Measurements from ENCODE around the gene CTSZ. TPM values are rescaled to one million over a fixed set of nuclear protein-coding genes. Genes with fewer than 3 reads are reported as not detected.

The CTSZ gene
- total RNA-seq, 1 donor from 2014 or later: 278 TPM

DNA sequence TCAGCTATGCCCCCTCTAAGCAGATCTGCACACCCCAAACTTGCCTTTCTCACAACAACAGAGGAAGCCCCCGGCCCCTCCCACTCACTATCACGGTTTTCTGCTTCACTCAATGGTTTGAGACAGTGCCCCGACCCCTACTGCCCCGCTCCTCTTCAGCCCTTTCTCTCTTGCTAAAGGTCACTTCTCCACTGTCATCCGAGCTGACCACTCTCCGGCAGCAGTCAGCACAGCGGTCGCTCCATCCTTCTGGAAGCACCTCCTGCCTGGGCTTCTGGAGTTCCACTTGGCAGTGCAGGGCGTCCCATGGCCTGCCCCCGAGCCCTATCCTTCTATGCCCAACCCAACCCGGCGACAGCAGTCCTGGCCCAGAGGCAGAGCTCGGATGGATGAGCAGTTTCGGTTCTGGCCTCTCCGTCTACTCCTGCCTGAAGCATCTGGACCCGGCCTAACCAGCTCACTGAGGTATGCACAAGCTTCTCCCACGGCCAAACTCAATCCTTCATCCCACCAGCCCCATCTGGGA is 4.1 kb downstream of the CTSZ start:
- DNase-seq (no peak), ATAC-seq (ENCODE audit: low read depth) (no peak)
- peak overlapping the region; percentile 91 for H3K4me3 Mint-ChIP-seq
- peaks cover 72% of the 10 kb centered on the region for H3K36me3 Mint-ChIP-seq (ENCODE audit: low read depth)
- CTCF ChIA-PET: no interaction called here
- peak overlapping the region; percentile 99 for H3K27ac Mint-ChIP-seq
- no peaks in the 10 kb centered on the region for H3K27me3 Mint-ChIP-seq
- intact Hi-C loops (cut with micrococcal nuclease): loop anchor here (10.0 kb wide), 4 partner anchors 348 to 1518 kb away; partner anchors contain the start of genes RAB22A and STX16
- TF ChIP-seq, protein P1, sequence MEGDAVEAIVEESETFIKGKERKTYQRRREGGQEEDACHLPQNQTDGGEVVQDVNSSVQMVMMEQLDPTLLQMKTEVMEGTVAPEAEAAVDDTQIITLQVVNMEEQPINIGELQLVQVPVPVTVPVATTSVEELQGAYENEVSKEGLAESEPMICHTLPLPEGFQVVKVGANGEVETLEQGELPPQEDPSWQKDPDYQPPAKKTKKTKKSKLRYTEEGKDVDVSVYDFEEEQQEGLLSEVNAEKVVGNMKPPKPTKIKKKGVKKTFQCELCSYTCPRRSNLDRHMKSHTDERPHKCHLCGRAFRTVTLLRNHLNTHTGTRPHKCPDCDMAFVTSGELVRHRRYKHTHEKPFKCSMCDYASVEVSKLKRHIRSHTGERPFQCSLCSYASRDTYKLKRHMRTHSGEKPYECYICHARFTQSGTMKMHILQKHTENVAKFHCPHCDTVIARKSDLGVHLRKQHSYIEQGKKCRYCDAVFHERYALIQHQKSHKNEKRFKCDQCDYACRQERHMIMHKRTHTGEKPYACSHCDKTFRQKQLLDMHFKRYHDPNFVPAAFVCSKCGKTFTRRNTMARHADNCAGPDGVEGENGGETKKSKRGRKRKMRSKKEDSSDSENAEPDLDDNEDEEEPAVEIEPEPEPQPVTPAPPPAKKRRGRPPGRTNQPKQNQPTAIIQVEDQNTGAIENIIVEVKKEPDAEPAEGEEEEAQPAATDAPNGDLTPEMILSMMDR (IDR thresholded peaks at IDR 0.05): no peak
- H3K9me3 Mint-ChIP-seq: no peaks in the 10 kb centered on the region
- POLR2A ChIA-PET: interaction anchor here (3.3 to 5.1 kb wide), 4 partner anchors 9 to 40 kb away, joined by 14 to 88 read pairs (median 29); partner anchors contain the start of genes ATP5F1E, NELFCD and PRELID3B
- peaks cover 47% of the 10 kb centered on the region for H3K4me1 Mint-ChIP-seq

GRCh38 chr20:59002388-59002787 is 4.7 kb downstream of the CTSZ start:
- intact Hi-C loops (cut with micrococcal nuclease): loop anchor here (10.0 kb wide), 4 partner anchors 348 to 1518 kb away; partner anchors contain the start of genes RAB22A and STX16

GRCh38 chr20:59001449-59002171 is 5.4 kb downstream of the CTSZ start:
- Mint-ChIP-seq H3K9me3 (no peaks in the 10 kb centered on the region), H3K27me3 (no peaks in the 10 kb centered on the region), H3K4me1 (peaks cover 50% of the 10 kb centered on the region), H3K36me3 (ENCODE audit: low read depth) (peaks cover 83% of the 10 kb centered on the region), H3K4me3 (no peak overlapping the region), H3K27ac (no peak overlapping the region)
- TF ChIP-seq, protein P1 (IDR thresholded peaks at IDR 0.05): no peak
- ChIA-PET CTCF (no interaction called here), POLR2A (interaction anchor here (4.4 kb wide), 1 partner anchor 8 kb away, joined by 38 read pairs; no protein-coding TSS in a partner anchor)
- intact Hi-C loops (cut with micrococcal nuclease): loop anchor here (10.0 kb wide), 4 partner anchors 347 to 1517 kb away; partner anchors contain the start of genes RAB22A and STX16
- DNase-seq (no peak), ATAC-seq (ENCODE audit: low read depth) (no peak)

More at GRCh38 chr20:59002388-59002787, 4.7 kb downstream of the CTSZ start:
- H3K27ac Mint-ChIP-seq: peak overlapping the region; percentile 99
- H3K36me3 Mint-ChIP-seq (ENCODE audit: low read depth): peaks cover 76% of the 10 kb centered on the region
- peaks cover 46% of the 10 kb centered on the region for H3K4me1 Mint-ChIP-seq
- DNase-seq (no peak), ATAC-seq (ENCODE audit: low read depth) (no peak)
- CTCF ChIA-PET: no interaction called here
- H3K9me3 Mint-ChIP-seq: no peaks in the 10 kb centered on the region
- TF ChIP-seq, protein P1 (IDR thresholded peaks at IDR 0.05): no peak
- POLR2A ChIA-PET: interaction anchor here (3.3 to 5.1 kb wide), 3 partner anchors 9 to 30 kb away, joined by 14 to 88 read pairs (median 38); partner anchors contain the start of genes ATP5F1E and NELFCD
- H3K4me3 Mint-ChIP-seq: peak overlapping the region; percentile 24
- no peaks in the 10 kb centered on the region for H3K27me3 Mint-ChIP-seq

GRCh38 chr20:59001068-59001448 is 6.0 kb downstream of the CTSZ start:
- Mint-ChIP-seq H3K4me3 (no peak overlapping the region), H3K27me3 (no peaks in the 10 kb centered on the region), H3K36me3 (ENCODE audit: low read depth) (peaks cover 89% of the 10 kb centered on the region), H3K9me3 (no peaks in the 10 kb centered on the region), H3K4me1 (peaks cover 52% of the 10 kb centered on the region), H3K27ac (no peak overlapping the region)
- no peak for DNase-seq
- POLR2A ChIA-PET: no interaction called here
- CTCF ChIA-PET: no interaction called here
- TF ChIP-seq, protein P1 (IDR thresholded peaks at IDR 0.05): no peak
- ATAC-seq (ENCODE audit: low read depth): no peak
- intact Hi-C loops (cut with micrococcal nuclease): loop anchor here (10.0 kb wide), 4 partner anchors 346 to 1516 kb away; partner anchors contain the start of genes RAB22A and STX16

DNA sequence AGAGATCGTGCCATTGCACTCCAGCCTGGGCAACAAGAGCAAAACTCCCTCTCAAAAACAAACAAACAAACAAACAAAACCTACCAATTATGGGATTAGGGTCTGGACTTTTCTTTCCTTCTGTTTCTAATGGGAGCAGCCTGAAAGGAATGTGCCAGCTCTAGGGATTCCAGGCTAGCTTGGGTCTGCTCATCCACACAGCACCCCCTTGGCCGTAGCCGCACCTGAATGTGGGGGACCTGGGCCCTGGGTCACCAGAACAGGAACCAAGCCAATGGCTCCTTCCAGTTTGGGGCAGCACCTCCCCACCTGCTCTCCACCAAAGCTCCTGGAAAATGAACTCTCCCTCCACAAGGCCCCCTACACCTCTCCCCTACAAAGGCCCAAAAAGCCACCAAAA is 6.7 kb downstream of the CTSZ start:
- peaks cover 95% of the 10 kb centered on the region for H3K36me3 Mint-ChIP-seq (ENCODE audit: low read depth)
- H3K27ac Mint-ChIP-seq: no peak overlapping the region
- ATAC-seq (ENCODE audit: low read depth) (no peak), DNase-seq (no peak)
- H3K9me3 Mint-ChIP-seq: no peaks in the 10 kb centered on the region
- intact Hi-C loops (cut with micrococcal nuclease): loop anchor here (10.0 kb wide), 4 partner anchors 346 to 1516 kb away; partner anchors contain the start of genes RAB22A and STX16
- TF ChIP-seq, protein P1 (IDR thresholded peaks at IDR 0.05): no peak
- no peaks in the 10 kb centered on the region for H3K27me3 Mint-ChIP-seq
- H3K4me1 Mint-ChIP-seq: peaks cover 56% of the 10 kb centered on the region
- H3K4me3 Mint-ChIP-seq: no peak overlapping the region
- ChIA-PET POLR2A (interaction anchor here (0.9 to 1.8 kb wide), 2 partner anchors 10 to 32 kb away, joined by 3 to 13 read pairs; partner anchors contain the start of gene ATP5F1E), CTCF (interaction anchor here (0.6 kb wide), 1 partner anchor 102 kb away, joined by 4 read pairs; no protein-coding TSS in a partner anchor)

Data from activated B cell treated with CpG ODN at 0.5 μM for 24 hours (primary cell).